ENCODE data around the gene H3-3A. TPM values are rescaled to one million over a fixed set of nuclear protein-coding genes. Genes with fewer than 3 reads are reported as not detected.
"Not testable (repeated sequence)": the region's sequence is repeated elsewhere in the genome, so short reads cannot be mapped to it uniquely, and the experiment has no call there.

H3-3A gene
- polyA plus RNA-seq, 1 donor from 2014 or later = 2,124 TPM

DNA sequence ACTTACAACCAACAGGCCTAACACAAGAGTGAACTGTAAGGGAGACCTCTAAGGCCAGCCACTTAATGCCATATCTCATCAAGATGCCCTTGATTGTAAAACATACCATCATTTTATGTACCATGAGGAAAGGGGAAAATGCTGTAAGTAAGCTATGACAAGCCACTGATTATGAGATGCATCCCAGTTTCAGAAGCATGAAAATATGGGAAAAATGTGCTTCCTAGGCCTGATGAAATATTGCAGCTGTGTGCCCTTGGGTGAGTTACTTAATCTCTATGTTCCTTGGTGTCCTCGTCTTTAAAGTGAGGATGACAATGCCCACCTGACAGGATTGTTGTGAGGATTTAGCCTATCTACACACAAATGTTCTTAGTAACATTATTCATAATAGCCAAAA lies 28.9 kb downstream of the H3-3A start:
- Histone ChIP-seq H3K9ac (ENCODE audit: low read length) (no peak overlapping the region), H2AFZ (ENCODE audit: low read depth, low read length) (no peak overlapping the region), H3K27me3 (ENCODE audit: insufficient read depth, low read depth, low read length) (no peaks in the 10 kb centered on the region), H3K4me3 (ENCODE audit: low read length) (no peak overlapping the region), H3F3A (ENCODE audit: insufficient read depth, low read length, poor library complexity, severe bottlenecking) (no peaks in the 10 kb centered on the region), H3K79me2 (replicated peaks; ENCODE audit: insufficient read depth, low read length) (no peaks in the 10 kb centered on the region), H3K36me3 (ENCODE audit: insufficient read depth, low read length) (no peaks in the 10 kb centered on the region), H3K27ac (ENCODE audit: low read length) (no peak overlapping the region), H3K4me2 (ENCODE audit: low read length) (no peak overlapping the region), H4K20me1 (ENCODE audit: insufficient read depth) (no peaks in the 10 kb centered on the region), H3K9me2 (ENCODE audit: insufficient read depth, low read length) (no peaks in the 10 kb centered on the region), H3K9me3 (ENCODE audit: low read length) (no peaks in the 10 kb centered on the region)
- TF ChIP-seq TAF1 (IDR thresholded peaks at IDR 0.05; ENCODE audit: low read depth) (no peak), EZH2 (IDR thresholded peaks at IDR 0.05; ENCODE audit: borderline replicate concordance, insufficient read depth, low read length, poor library complexity, severe bottlenecking) (no peak), SMC3 (conservative IDR thresholded peaks at IDR 0.05; ENCODE audit: poor library complexity) (no peak), MXI1 (conservative IDR thresholded peaks at IDR 0.05; ENCODE audit: poor library complexity, severe bottlenecking) (no peak), EP300 (conservative IDR thresholded peaks at IDR 0.05; ENCODE audit: poor library complexity, severe bottlenecking) (no peak)

- H3K9me3 ChIP-seq (ENCODE audit: low read length); H3K9ac ChIP-seq (ENCODE audit: low read length); H3K4me2 ChIP-seq (ENCODE audit: low read length); H4K20me1 ChIP-seq (ENCODE audit: insufficient read depth); H2AFZ ChIP-seq (ENCODE audit: low read depth, low read length); H3K27me3 ChIP-seq (ENCODE audit: insufficient read depth, low read depth, low read length); H3K9me2 ChIP-seq (ENCODE audit: insufficient read depth, low read length); H3K79me2 ChIP-seq (replicated peaks; ENCODE audit: insufficient read depth, low read length); H3K27ac ChIP-seq (ENCODE audit: low read length); H3F3A ChIP-seq (ENCODE audit: insufficient read depth, low read length, poor library complexity, severe bottlenecking); H3K36me3 ChIP-seq (ENCODE audit: insufficient read depth, low read length); H3K4me3 ChIP-seq (ENCODE audit: low read length): not testable (repeated sequence)
Observed at GRCh38 chr1:226092048-226092820, 29.7 kb downstream of the H3-3A start.

DNA sequence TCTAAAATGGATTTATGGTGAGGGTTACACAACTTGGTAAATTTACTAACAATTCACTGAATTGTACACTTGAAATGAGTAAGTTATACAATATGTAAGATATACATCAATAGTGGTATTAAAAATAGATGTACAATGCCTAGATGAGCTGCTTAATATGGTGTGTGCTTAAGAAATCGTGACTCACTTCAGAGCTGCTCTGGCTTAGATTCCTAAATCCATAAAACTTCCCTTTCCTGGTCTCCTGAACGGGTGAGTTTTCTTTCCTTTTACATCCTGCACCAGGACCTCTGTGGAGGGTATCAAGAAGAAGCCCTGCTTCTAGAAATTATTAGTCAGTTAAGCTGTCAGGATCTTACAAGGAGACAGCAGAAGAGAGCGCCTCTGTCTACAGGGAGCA lies 30.4 kb downstream of the H3-3A start:
- Histone ChIP-seq H3K27ac (ENCODE audit: low read length) (no peak overlapping the region), H3F3A (ENCODE audit: insufficient read depth, low read length, poor library complexity, severe bottlenecking) (no peaks in the 10 kb centered on the region), H3K27me3 (ENCODE audit: insufficient read depth, low read depth, low read length) (no peaks in the 10 kb centered on the region), H2AFZ (ENCODE audit: low read depth, low read length) (no peak overlapping the region), H4K20me1 (ENCODE audit: insufficient read depth) (no peaks in the 10 kb centered on the region), H3K9ac (ENCODE audit: low read length) (no peak overlapping the region), H3K9me3 (ENCODE audit: low read length) (no peaks in the 10 kb centered on the region), H3K9me2 (ENCODE audit: insufficient read depth, low read length) (no peaks in the 10 kb centered on the region), H3K79me2 (replicated peaks; ENCODE audit: insufficient read depth, low read length) (no peaks in the 10 kb centered on the region), H3K4me2 (ENCODE audit: low read length) (no peak overlapping the region), H3K36me3 (ENCODE audit: insufficient read depth, low read length) (no peaks in the 10 kb centered on the region), H3K4me3 (ENCODE audit: low read length) (no peak overlapping the region)
- TF ChIP-seq POLR2AphosphoS5 (IDR thresholded peaks at IDR 0.05) (no peak), EZH2 (IDR thresholded peaks at IDR 0.05; ENCODE audit: borderline replicate concordance, insufficient read depth, low read length, poor library complexity, severe bottlenecking) (no peak), TAF1 (IDR thresholded peaks at IDR 0.05; ENCODE audit: low read depth) (no peak), MXI1 (conservative IDR thresholded peaks at IDR 0.05; ENCODE audit: poor library complexity, severe bottlenecking) (no peak), RAD21 (conservative IDR thresholded peaks at IDR 0.05) (no peak), CTCF (IDR thresholded peaks at IDR 0.05; ENCODE audit: poor library complexity, severe bottlenecking) (no peak), SMC3 (conservative IDR thresholded peaks at IDR 0.05; ENCODE audit: poor library complexity) (no peak)

Data from neural cell (in vitro differentiated cells).